Nephron (organoid): ENCODE results near the gene CYB5R4.

ENCODE experiments used
- H3K27ac Mint-ChIP-seq, 3 experiments: 2 replicates each; pipeline ENCODE4 v1.8.0; 2020; ENCODE audit warnings: mixed read lengths in 3 of 3, mild to moderate bottlenecking in 2 of 3, moderate library complexity in 1 of 3
- H3K27me3 Mint-ChIP-seq: 2 replicates; pipeline ENCODE4 v1.8.0; 2021; ENCODE audit warnings: low read depth, mild to moderate bottlenecking, moderate library complexity, mixed read lengths
- H3K36me3 Mint-ChIP-seq: 2 replicates; pipeline ENCODE4 v1.8.0; 2020; ENCODE audit warnings: low read depth, mixed read lengths
- H3K4me1 Mint-ChIP-seq: 2 replicates; pipeline ENCODE4 v1.8.0; 2020; ENCODE audit warnings: mixed read lengths
- H3K4me3 Mint-ChIP-seq, 3 experiments: 2 replicates each; pipeline ENCODE4 v1.8.0; 2020; ENCODE audit warnings: mild to moderate bottlenecking in 3 of 3, mixed read lengths in 3 of 3, moderate library complexity in 2 of 3
- H3K9me3 Mint-ChIP-seq: 2 replicates; pipeline ENCODE4 v1.8.0; 2020; ENCODE audit warnings: mixed read lengths
- CTCF ChIP-seq, 3 experiments: fragments of 200-600 bp; sonication (generic); IDR thresholded peaks; one replicate each; pipeline ENCODE4 v1.5.0; 2021; ENCODE audit warnings: antibody characterized with exemption in 3 of 3; ENCODE audit not compliant: unreplicated experiment in 3 of 3

The CYB5R4 gene

GRCh38 chr6:83984411-83984810, 124.9 kb downstream of the CYB5R4 start:
- Mint-ChIP-seq H3K27me3 (no peaks in the 10 kb centered on the region), H3K27ac (no peak overlapping the region), H3K4me1 (no peaks in the 10 kb centered on the region), H3K36me3 (no peaks in the 10 kb centered on the region), H3K9me3 (no peaks in the 10 kb centered on the region), H3K4me3 (no peak overlapping the region)
- TF ChIP-seq CTCF (IDR thresholded peaks at IDR 0.05; ENCODE audit: unreplicated experiment in 3 of 3) = no peak

GRCh38 chr6:83985308-83985713, 125.8 kb downstream of the CYB5R4 start:
- H3K27me3 Mint-ChIP-seq = no peaks in the 10 kb centered on the region
- no peak overlapping the region for H3K4me3 Mint-ChIP-seq
- H3K9me3 Mint-ChIP-seq = no peaks in the 10 kb centered on the region
- no peak overlapping the region for H3K27ac Mint-ChIP-seq
- H3K4me1 Mint-ChIP-seq = no peaks in the 10 kb centered on the region
- no peak for TF ChIP-seq CTCF (IDR thresholded peaks at IDR 0.05; ENCODE audit: unreplicated experiment in 3 of 3)
- H3K36me3 Mint-ChIP-seq = no peaks in the 10 kb centered on the region

DNA sequence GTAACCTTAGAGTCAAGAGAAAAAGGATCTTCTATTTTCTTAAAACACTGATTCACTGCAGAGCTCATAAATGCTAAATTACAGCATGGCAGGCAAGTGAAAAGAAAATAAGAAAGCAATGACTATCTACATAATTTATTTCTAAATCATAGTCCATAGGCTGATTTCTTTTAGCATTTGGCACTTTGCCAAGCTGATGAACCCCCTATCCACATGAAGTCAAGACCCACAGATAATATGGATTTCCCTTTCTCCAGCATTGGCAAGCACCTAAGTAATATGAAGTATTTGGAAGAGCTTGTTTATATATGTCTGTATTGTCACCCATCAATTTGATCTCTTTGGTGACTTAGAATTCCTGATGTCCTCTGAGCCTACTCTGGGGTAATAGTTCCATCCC, 126.2 kb downstream of the CYB5R4 start:
- Mint-ChIP-seq H3K4me3 (no peak overlapping the region), H3K4me1 (no peaks in the 10 kb centered on the region), H3K36me3 (no peaks in the 10 kb centered on the region), H3K27ac (no peak overlapping the region), H3K9me3 (no peaks in the 10 kb centered on the region), H3K27me3 (no peaks in the 10 kb centered on the region)
- TF ChIP-seq CTCF (IDR thresholded peaks at IDR 0.05; ENCODE audit: unreplicated experiment in 3 of 3) = no peak

GRCh38 chr6:83998021-83998584, 138.6 kb downstream of the CYB5R4 start:
- Mint-ChIP-seq H3K4me3 (no peak overlapping the region), H3K4me1 (no peaks in the 10 kb centered on the region), H3K27me3 (no peaks in the 10 kb centered on the region), H3K36me3 (no peaks in the 10 kb centered on the region), H3K27ac (no peak overlapping the region), H3K9me3 (peaks cover 5% of the 10 kb centered on the region)
- TF ChIP-seq CTCF (IDR thresholded peaks at IDR 0.05; ENCODE audit: unreplicated experiment in 3 of 3) = no peak

DNA sequence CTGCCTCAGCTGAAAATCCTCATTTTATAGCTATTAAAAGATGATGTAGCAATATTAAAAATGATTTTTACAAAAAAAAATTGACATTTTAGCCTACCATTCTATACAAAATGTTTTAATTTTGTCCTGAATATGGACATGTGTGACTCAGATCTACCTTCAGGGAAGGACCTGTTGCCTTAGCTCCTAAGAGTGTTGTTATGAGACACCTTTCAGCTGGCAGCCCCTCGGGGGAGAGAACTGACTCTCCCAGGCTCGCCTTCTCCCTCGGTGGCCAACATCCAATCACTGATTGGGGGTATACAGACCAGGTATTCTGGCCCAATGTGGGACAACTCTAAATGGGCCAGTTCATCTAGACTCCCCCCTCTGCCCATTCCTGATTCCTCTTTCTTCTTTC, 141.6 kb downstream of the CYB5R4 start:
- Mint-ChIP-seq H3K4me1 (no peaks in the 10 kb centered on the region), H3K36me3 (no peaks in the 10 kb centered on the region)
- no peak for TF ChIP-seq CTCF (IDR thresholded peaks at IDR 0.05; ENCODE audit: unreplicated experiment in 3 of 3)

GRCh38 chr6:84002226-84002625, 142.7 kb downstream of the CYB5R4 start:
- H3K27me3 Mint-ChIP-seq = no peaks in the 10 kb centered on the region
- no peaks in the 10 kb centered on the region for H3K36me3 Mint-ChIP-seq
- H3K4me3 Mint-ChIP-seq = no peak overlapping the region
- H3K4me1 Mint-ChIP-seq = no peaks in the 10 kb centered on the region
- peaks cover 1% of the 10 kb centered on the region for H3K9me3 Mint-ChIP-seq
- H3K27ac Mint-ChIP-seq = no peak overlapping the region
- TF ChIP-seq CTCF (IDR thresholded peaks at IDR 0.05; ENCODE audit: unreplicated experiment in 3 of 3) = no peak

More for the DNA sequence above, 141.6 kb downstream of the CYB5R4 start:
- no peak overlapping the region for H3K4me3 Mint-ChIP-seq
- H3K27me3 Mint-ChIP-seq = no peaks in the 10 kb centered on the region
- no peak overlapping the region for H3K27ac Mint-ChIP-seq
- H3K9me3 Mint-ChIP-seq = peaks cover 3% of the 10 kb centered on the region
